ENCODE data around the gene IFNGR2.

Gene IFNGR2

DNA sequence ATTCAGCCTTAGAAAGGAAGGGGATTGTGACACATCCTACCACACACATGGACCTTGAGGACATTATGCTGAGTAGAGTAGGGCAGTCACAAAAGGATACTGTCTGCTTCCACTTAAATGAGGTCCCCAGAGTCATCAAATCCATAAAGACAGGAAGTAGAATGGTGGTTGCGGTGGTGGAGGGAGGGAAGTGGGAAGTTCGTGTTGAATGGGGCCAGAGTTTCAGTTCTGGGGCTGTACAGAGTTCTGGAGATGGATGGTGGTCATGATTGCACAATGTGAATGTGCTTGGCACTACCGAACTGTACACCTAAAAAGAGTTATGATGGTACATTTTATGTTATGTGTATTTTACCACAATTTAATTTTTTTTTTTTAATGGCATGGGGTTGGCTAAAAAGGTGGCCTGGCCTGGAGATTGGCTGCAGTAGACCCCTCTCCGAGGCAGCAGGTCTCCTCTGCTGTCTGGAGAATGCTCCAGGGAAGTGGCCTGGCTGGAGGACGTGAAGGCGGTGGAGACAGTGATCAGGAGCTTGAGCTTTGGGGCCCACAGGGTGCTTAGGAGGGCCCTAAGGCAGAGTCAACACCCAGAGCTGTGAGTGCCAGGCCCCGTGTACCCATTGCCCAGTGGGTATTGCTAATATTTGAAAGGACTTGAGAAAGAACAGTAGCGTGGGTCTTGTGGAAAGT lies 30.4 kb downstream of the IFNGR2 start:
- TF ChIP-seq GATA3 (IDR thresholded peaks at IDR 0.05; ENCODE audit: low read depth, low read length) (no peak), GATA2 (IDR thresholded peaks at IDR 0.05; ENCODE audit: low read depth, low read length) (no peak)

DNA sequence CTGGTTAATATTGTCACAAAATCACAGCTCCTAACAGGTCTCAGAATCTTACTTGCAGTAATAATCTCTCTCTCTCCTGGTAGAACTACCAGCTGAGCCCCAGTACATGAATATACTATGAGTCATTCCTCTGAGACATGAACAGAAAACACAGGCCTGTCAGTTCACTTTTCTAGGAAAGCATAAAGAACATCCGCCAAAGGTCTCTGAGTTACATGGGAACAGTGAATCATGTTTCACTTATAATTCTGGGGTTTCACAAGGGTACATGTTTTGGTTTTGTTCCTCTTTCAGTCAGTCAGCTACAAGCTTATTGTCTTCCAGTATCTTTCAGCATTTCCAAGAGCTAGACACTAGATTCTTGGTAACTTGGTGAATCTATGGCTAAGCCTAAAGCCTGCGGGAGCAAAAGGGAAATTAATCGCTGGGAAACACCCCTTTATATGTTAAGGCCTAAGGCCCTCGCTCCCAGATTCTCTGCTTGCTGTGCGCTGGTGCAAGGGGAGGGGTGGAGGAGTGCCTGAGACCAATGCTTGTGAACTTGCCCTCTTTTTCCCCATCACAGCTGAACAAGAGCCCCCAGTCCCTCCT lies 31.7 kb downstream of the IFNGR2 start:
- TF ChIP-seq GATA3 (IDR thresholded peaks at IDR 0.05; ENCODE audit: low read depth, low read length) (no peak), GATA2 (IDR thresholded peaks at IDR 0.05; ENCODE audit: low read depth, low read length) (no peak)

DNA sequence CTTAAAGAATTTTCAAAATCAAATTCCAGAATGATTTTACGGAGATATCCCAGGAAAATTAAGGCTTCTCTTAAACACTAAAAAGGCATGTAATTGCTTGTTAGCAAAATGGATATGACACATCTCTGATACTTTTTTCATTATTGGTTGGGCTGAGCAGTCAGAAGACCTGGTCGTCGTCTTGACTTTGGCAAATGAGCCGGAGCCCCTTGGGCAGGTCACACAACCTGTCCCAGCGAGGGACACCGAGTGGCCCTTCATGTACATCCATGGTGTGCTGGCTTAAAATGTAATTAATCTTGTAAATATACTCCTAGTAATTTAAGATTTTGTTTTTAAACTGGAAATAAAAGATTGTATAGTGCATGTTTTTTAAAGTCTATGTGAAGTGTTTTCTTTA lies 33.9 kb downstream of the IFNGR2 start:
- TF ChIP-seq GATA3 (IDR thresholded peaks at IDR 0.05; ENCODE audit: low read depth, low read length) (no peak), GATA2 (IDR thresholded peaks at IDR 0.05; ENCODE audit: low read depth, low read length) (no peak)

DNA sequence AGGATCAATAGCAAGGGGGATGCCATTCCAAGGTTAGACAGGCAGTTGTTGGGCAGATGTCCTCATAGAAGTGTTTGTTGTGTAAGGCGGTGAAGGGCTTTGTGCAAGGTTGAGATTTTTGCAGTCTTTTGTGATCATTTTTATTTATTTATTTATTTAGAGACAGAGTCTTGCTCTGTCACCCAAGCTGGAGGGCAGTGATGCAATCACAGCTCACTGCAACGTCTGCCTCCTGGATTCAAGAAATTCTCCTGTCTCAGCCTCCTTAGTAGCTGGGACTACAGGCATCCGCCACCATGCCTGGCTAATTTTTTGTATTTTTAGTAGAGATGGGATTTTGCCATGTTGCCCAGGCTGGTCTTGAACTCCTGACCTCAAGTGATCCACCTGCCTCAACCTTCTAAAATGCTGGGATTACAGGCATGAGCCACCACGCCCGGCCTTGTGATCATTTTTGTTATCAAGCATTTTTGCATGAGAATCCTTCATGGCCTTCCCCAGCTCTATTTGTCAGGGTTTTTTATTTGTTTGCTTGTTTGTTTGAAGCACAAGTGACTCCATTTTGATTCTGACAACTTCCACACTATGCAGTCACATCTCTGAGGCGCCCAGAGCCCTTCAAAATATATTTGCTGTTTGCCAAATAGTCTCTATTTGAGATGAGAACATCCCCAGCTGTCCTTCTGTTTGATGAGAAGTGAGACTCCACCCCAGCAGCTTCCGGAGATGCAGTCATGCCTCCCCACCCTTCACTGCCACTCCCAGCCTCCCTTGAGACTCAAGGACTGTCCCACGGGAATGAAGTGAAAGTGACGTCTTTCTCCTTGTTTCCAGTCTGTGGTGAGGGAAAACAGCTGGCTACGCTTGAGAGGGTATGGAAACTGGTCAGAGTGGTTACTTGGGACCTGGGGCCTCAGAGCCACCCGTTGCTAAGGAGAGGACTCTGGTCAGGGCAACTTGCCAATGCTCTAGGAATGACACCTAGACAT lies 38.6 kb downstream of the IFNGR2 start:
- TF ChIP-seq GATA3 (IDR thresholded peaks at IDR 0.05; ENCODE audit: low read depth, low read length) (no peak), GATA2 (IDR thresholded peaks at IDR 0.05; ENCODE audit: low read depth, low read length) (no peak)

DNA sequence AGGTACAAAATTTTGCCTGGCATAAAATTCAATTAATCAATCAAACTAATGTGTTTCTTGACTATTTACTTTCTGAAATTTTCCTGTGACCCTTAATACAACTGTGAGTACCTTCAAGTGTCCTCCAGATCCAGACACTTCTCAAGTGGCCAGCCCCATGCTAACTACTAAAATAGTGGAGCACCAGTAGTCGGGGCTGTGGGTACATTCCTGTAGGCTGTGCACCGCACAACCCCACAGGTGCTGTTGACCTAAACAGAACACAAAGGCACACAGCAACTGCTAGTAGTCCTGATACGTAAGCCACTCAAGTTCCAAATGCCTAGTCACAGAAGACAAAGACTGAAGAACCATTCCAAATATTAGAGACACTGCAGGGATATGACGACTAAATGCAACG lies 40.0 kb downstream of the IFNGR2 start:
- TF ChIP-seq GATA3 (IDR thresholded peaks at IDR 0.05; ENCODE audit: low read depth, low read length) (no peak), GATA2 (IDR thresholded peaks at IDR 0.05; ENCODE audit: low read depth, low read length) (no peak)

DNA sequence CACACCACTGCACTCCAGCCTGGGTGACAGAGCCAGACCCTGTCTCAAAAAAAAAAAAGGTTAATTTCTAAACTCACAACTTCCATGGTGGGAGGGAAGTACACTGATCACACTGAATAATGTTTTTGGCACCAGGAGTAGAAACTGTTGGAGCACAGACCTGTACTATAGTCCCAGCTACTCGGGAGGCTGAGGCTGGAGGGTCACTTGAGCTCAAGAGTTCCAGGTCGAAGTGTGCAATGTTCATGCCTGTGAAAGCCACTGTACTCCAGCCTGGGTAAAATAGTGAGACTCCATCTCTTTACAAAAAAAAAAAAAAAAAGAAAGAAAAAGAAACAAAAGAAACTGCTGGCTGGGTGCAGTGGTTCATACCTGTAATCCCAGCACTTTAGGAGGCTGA lies 41.3 kb downstream of the IFNGR2 start:
- TF ChIP-seq GATA2 (IDR thresholded peaks at IDR 0.05; ENCODE audit: low read depth, low read length) (no peak), GATA3 (IDR thresholded peaks at IDR 0.05; ENCODE audit: low read depth, low read length) (no peak)

DNA sequence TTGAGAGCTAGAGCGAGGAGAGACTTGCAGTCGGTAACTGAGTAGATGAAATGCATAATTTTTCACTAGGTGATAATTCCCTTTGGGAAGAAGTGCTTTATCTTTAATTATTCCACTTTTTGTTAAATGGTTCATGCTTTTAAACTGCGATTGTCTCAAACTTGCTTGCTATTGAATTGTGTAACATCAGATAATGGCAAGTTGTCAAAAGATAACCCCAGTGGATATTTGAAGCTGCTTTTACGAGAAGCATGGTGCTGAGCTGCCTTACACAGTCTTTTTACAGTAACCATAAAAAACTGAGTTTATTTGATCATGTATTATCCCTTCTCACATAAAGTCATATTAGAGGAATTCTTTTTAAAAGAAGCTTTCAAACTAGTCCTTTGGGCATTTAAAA lies 46.4 kb downstream of the IFNGR2 start:
- no peak for TF ChIP-seq GATA2 (IDR thresholded peaks at IDR 0.05; ENCODE audit: low read depth, low read length)
- no peak for TF ChIP-seq GATA3 (IDR thresholded peaks at IDR 0.05; ENCODE audit: low read depth, low read length)

DNA sequence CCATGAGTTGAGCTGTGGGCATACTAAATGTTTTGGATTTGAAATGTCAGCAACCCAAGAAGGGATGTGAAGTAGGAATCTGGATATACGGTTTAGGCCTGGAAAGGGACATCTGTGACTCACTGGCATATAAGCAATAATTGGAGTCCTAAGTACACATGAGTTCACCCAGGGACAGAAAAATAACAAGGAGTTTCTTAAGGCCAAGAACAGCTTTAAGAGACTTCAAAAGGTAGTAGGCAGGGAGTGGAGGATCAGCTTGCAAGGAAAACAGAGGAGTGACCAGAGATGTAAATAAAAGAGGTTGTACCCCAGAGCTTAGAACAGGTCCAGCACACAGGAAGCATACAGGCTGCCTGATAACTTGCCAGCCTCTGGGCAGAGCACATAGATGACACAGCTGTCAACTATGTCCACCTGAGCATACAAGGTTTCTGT lies 48.4 kb downstream of the IFNGR2 start:
- TF ChIP-seq GATA2 (IDR thresholded peaks at IDR 0.05; ENCODE audit: low read depth, low read length) (no peak), GATA3 (IDR thresholded peaks at IDR 0.05; ENCODE audit: low read depth, low read length) (no peak)

DNA sequence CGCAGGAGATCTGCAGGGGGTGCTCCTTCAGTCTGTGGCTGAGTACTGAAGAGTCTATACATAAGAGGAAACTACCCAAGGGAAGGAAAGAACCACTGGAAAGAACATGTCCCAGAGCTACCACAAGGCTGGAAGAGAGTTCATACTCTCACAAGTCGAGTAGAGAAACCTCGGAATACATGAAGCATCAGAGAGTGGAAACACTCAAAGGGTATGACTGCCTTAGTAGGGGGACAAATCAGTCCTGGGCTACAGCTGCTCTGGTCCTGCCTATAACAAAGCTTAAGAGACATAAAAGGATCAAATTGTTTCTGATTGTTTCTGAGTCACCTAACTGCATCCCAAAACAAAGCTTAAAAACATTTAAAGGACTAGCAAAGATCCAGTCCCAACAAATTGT lies 49.1 kb downstream of the IFNGR2 start:
- TF ChIP-seq GATA3 (IDR thresholded peaks at IDR 0.05; ENCODE audit: low read depth, low read length) (no peak), GATA2 (IDR thresholded peaks at IDR 0.05; ENCODE audit: low read depth, low read length) (no peak)

DNA sequence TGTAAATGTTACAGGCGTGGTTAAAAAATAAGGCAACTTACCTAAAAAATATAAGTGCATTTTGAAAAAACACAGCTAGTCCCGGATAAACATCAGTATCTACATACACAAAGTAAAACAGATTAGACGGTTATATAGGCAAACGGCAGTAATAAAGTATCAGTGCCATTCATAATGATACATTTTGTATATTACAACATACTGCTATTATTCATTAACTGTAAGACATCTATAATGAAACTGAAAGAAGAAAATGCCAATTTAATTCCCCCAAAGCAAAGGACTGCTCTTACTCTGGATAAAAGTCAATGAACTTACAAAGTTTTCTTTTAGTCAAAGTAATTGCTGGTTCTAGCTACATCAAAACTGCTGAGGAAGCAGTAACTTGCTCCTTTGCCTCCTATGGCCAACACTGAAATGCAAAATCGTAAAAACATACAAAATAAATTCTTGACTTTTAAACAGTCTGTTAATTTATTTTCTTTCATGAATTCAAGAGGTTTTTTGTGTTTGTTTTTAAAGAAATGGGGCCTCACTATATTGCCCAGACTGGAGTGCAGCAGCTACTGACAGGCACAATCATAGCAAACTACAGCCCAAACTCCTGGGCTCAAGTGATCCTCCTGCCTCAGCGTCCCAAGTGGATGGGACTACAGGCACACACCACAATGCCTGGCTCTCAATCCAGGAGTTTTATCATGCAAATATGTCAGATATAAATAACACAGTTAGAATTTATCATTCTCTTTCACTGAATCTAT lies 52.7 kb downstream of the IFNGR2 start:
- TF ChIP-seq GATA3 (IDR thresholded peaks at IDR 0.05; ENCODE audit: low read depth, low read length) (no peak), GATA2 (IDR thresholded peaks at IDR 0.05; ENCODE audit: low read depth, low read length) (no peak)

DNA sequence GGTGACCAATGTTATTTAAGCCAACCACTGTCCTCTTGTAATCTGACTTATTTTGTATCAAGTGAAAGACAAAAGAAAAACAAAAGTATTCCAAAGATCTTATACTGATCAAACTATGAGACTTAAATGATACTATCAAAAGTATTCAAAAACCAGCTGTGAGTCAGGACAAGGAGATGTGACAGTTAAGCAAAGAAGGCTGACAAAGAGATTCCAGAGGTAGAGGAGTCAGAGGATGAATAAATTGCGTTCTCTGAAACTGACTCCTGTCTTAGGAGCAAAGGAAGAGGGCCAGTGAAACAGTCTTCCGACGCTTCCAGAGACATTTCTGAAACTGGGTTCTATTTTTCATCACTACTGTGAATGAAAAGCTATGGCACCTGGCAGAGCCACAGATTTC lies 55.6 kb downstream of the IFNGR2 start:
- TF ChIP-seq GATA2 (IDR thresholded peaks at IDR 0.05; ENCODE audit: low read depth, low read length): no peak
- no peak for TF ChIP-seq GATA3 (IDR thresholded peaks at IDR 0.05; ENCODE audit: low read depth, low read length)

DNA sequence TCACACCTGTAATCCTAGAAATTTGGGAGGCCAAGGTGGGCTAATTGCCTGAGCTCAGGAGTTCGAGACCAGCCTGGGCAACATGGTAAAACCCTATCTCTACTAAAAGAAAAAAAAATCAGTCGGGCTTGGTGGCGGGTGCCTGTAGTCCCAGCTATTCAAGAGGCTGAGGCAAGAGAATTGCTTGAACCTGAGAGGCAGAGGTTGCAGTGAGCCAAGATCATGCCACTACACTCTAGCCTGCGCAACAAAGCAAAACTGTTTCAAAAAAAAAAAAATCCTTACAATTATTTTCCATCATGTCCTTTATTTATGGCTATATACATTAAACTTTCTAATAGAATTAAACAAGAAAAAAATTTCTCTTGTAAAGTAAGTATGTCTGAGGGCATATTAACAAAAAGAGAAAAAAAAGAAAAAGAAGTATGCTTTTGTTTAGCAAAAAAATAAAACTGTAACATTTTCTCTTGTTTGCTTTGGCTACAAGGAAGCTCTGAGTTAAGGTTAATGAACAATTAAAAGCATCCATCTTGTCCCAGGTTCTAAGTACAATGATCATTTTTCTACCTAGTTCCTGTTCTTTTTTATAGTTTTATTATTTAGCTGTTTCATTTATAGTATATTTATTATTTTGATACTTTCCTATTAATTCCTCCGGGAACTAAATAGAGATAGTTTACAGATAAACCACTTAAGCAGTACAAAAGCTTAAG lies 58.5 kb downstream of the IFNGR2 start:
- no peak for TF ChIP-seq GATA2 (IDR thresholded peaks at IDR 0.05; ENCODE audit: low read depth, low read length)
- no peak for TF ChIP-seq GATA3 (IDR thresholded peaks at IDR 0.05; ENCODE audit: low read depth, low read length)

DNA sequence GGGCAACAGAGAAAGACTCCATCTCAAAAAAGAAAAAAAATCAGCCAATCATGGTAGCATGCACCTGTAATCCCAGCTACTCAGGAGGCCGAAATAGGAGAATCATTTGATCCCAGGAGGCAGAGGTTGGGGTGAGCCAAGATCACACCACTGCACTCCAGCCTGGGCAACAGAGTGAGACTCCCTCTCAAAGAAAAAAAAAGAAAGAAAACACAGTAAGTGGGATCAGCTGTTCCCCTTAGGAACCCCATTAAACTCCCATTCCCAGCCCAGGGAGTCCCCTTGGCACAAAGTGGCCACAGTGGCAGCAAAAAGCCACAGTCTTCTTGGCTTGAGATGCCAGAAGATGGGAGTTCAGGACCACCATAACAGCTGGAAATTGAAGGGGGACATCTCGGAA lies 67.5 kb downstream of the IFNGR2 start:
- TF ChIP-seq GATA3 (IDR thresholded peaks at IDR 0.05; ENCODE audit: low read depth, low read length) (no peak), GATA2 (IDR thresholded peaks at IDR 0.05; ENCODE audit: low read depth, low read length) (no peak)
